KMS-11 (cell line): ENCODE results near the gene KCNQ1.

ENCODE experiments used
- H2AFZ ChIP-seq: fragments of 200-600 bp; sonication (generic); 2 replicates; pipeline ENCODE4 v1.6.1; 2016; ENCODE audit warnings: antibody characterized with exemption, mixed run types, low read depth
- H3K27ac ChIP-seq: fragments of 200-600 bp; sonication (generic); 2 replicates; pipeline ENCODE4 v1.6.1; 2016; ENCODE audit warnings: mild to moderate bottlenecking, mixed run types
- H3K27me3 ChIP-seq: fragments of 200-600 bp; sonication (generic); 2 replicates; pipeline ENCODE4 v1.6.1; 2017; ENCODE audit warnings: mild to moderate bottlenecking, low read depth, mixed run types, moderate library complexity; ENCODE audit not compliant: insufficient read depth
- H3K36me3 ChIP-seq: fragments of 200-600 bp; sonication (generic); 2 replicates; pipeline ENCODE4 v1.6.1; 2017; ENCODE audit warnings: mild to moderate bottlenecking, mixed run types; ENCODE audit not compliant: insufficient read depth
- H3K4me1 ChIP-seq: fragments of 200-600 bp; sonication (generic); 2 replicates; pipeline ENCODE4 v1.6.1; 2016; ENCODE audit warnings: mild to moderate bottlenecking, low read depth, mixed run types; ENCODE audit not compliant: poor library complexity, severe bottlenecking
- H3K4me2 ChIP-seq: fragments of 200-600 bp; sonication (generic); 2 replicates; pipeline ENCODE4 v1.7.0; 2016; ENCODE audit warnings: mild to moderate bottlenecking, mixed run types
- H3K4me3 ChIP-seq: fragments of 200-600 bp; sonication (generic); IDR thresholded peaks from 2 replicates; pipeline ENCODE4 v1.6.1; 2017; ENCODE audit warnings: low read depth, low read length, mixed read lengths; ENCODE audit not compliant: insufficient read depth
- H3K79me2 ChIP-seq: fragments of 200-600 bp; sonication (generic); 2 replicates; pipeline ENCODE4 v1.6.1; 2016; ENCODE audit warnings: low read depth, mixed run types; ENCODE audit not compliant: insufficient read depth
- H3K9ac ChIP-seq: fragments of 200-600 bp; sonication (generic); 2 replicates; pipeline ENCODE4 v1.6.1; 2016; ENCODE audit warnings: mild to moderate bottlenecking, mixed run types
- H4K20me1 ChIP-seq: fragments of 200-600 bp; sonication (generic); 2 replicates; pipeline ENCODE4 v1.6.1; 2016; ENCODE audit warnings: mild to moderate bottlenecking, mixed run types; ENCODE audit not compliant: insufficient read depth
- TF ChIP-seq, protein P1 (sequence below): fragments of 200-600 bp; sonication (generic); conservative IDR thresholded peaks from 2 replicates; pipeline ENCODE4 v1.6.1; 2017; ENCODE audit warnings: low read depth, mild to moderate bottlenecking, antibody characterized with exemption, low read length, moderate library complexity, mixed read lengths

The KCNQ1 gene

DNA sequence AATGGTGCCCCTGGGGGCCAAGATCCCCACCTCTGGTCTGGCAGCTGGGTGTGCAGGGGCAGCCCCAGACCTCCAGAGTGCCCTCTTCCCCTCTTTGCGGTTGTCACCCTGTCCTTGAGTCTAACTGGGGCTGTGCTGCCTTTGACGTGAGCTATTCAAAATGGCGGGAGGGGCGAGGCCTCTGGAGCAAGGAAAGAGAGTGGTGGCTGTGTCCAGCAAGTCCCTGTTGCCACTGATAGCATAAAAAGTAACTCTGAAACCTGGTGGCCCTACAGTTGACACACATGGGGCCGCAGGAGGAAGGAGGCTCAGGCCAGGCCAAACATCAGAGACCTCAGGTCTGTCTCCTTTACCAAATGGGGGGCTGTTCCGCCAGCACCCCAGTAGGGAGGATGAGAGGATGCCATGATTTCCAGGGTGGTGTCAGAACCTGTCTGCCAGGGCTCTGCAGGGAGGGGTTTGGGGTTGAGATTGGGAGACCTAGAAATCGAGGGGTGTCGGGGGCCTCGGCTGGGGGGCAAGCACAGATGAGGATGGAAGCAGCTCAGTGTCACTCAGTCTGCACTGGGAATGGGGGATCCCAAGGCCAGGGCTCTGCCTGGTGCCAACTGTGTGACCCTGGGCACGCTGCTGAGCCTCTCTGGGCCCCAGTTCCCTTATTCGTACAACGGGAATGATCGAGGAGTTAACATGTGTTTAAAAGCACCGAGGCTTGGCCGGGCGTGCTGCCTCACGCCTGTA, 304.2 kb downstream of the KCNQ1 start:
- Histone ChIP-seq H3K79me2 (no peaks in the 10 kb centered on the region), H3K4me2 (no peak overlapping the region), H3K4me3 (no peak overlapping the region), H2AFZ (no peak overlapping the region), H4K20me1 (no peaks in the 10 kb centered on the region), H3K9ac (no peak overlapping the region), H3K36me3 (no peaks in the 10 kb centered on the region), H3K4me1 (no peaks in the 10 kb centered on the region), H3K27me3 (no peaks in the 10 kb centered on the region), H3K27ac (no peak overlapping the region)
- TF ChIP-seq, protein P1, sequence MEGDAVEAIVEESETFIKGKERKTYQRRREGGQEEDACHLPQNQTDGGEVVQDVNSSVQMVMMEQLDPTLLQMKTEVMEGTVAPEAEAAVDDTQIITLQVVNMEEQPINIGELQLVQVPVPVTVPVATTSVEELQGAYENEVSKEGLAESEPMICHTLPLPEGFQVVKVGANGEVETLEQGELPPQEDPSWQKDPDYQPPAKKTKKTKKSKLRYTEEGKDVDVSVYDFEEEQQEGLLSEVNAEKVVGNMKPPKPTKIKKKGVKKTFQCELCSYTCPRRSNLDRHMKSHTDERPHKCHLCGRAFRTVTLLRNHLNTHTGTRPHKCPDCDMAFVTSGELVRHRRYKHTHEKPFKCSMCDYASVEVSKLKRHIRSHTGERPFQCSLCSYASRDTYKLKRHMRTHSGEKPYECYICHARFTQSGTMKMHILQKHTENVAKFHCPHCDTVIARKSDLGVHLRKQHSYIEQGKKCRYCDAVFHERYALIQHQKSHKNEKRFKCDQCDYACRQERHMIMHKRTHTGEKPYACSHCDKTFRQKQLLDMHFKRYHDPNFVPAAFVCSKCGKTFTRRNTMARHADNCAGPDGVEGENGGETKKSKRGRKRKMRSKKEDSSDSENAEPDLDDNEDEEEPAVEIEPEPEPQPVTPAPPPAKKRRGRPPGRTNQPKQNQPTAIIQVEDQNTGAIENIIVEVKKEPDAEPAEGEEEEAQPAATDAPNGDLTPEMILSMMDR: no peak

DNA sequence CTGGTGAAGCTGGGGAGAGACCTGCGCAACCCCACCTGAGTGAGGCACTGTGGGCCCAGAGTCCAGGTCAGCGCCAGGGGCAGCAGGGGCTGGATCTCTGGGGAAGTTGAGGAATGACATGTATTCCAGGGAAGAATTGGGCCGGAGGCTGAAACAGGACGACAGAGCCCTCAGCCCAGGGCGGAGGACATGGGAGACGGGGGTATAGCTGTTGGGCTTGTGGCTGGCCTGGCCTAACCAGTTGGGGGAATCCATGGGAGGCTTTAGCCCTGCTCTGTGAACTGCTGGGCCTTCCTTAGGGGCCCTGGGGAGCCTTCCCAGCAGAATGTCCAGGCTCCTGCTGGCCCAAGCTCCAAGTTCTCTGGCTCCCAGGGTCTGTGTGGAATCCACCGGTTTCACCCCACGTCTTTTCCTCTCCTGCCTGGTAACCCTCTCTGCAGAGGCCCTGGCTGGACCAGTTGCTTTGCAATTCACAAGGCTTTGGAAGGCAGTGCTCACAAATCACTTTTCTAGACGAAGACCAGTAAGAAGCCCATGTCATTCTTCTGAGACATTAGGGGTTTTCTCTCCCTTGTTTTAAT, 305.4 kb downstream of the KCNQ1 start:
- no peak overlapping the region for H2AFZ ChIP-seq
- H4K20me1 ChIP-seq: no peaks in the 10 kb centered on the region
- TF ChIP-seq, protein P1: no peak
- H3K27ac ChIP-seq: no peak overlapping the region
- H3K36me3 ChIP-seq: no peaks in the 10 kb centered on the region
- H3K9ac ChIP-seq: no peak overlapping the region
- H3K4me3 ChIP-seq: no peak overlapping the region
- no peaks in the 10 kb centered on the region for H3K79me2 ChIP-seq
- no peaks in the 10 kb centered on the region for H3K27me3 ChIP-seq
- no peaks in the 10 kb centered on the region for H3K4me1 ChIP-seq
- H3K4me2 ChIP-seq: no peak overlapping the region

DNA sequence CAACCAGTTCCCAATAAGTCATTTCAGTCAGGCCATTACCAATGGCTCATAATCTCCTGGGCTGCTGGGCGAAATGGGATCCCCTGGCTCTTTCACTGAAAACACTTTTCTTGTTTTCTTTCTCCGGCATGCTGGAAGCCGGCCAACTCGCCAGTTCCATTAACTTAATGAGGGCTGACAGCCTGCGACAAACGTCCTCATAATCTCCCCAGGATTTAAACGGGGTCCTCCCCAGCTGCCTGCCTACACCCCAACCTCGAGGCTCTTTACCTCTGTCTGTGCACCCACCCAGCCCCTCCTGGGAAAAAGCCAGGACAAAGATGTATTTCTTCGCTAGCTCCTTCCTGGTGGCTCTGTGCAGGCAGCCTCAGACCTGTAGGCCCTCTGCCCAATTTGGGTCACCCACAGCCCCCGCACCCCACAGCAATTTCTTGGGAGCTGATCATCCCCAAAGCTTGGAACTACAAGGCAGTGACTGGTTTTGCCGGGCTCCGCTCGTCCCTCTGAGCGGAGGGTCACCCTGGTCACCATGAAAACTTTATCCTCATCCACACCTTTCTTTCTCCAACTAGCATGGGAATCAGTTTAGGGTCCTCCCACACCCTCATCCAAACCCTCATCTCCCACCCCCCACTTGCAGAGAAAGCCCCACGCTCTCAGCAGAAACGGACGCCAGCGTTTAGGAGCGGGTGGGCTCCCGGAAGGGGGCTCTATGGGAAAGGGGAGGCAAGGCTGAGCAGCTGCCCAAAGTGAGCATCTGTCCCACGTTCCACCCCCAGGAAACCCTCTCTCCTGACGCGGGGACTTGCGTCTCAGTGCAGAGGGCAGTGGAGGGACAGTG, 306.1 kb downstream of the KCNQ1 start:
- no peaks in the 10 kb centered on the region for H3K36me3 ChIP-seq
- no peaks in the 10 kb centered on the region for H4K20me1 ChIP-seq
- H3K9ac ChIP-seq: no peak overlapping the region
- H3K4me3 ChIP-seq: no peak overlapping the region
- no peaks in the 10 kb centered on the region for H3K79me2 ChIP-seq
- no peaks in the 10 kb centered on the region for H3K27me3 ChIP-seq
- H3K4me2 ChIP-seq: no peak overlapping the region
- no peaks in the 10 kb centered on the region for H3K4me1 ChIP-seq
- H2AFZ ChIP-seq: no peak overlapping the region
- H3K27ac ChIP-seq: no peak overlapping the region
- TF ChIP-seq, protein P1: no peak

DNA sequence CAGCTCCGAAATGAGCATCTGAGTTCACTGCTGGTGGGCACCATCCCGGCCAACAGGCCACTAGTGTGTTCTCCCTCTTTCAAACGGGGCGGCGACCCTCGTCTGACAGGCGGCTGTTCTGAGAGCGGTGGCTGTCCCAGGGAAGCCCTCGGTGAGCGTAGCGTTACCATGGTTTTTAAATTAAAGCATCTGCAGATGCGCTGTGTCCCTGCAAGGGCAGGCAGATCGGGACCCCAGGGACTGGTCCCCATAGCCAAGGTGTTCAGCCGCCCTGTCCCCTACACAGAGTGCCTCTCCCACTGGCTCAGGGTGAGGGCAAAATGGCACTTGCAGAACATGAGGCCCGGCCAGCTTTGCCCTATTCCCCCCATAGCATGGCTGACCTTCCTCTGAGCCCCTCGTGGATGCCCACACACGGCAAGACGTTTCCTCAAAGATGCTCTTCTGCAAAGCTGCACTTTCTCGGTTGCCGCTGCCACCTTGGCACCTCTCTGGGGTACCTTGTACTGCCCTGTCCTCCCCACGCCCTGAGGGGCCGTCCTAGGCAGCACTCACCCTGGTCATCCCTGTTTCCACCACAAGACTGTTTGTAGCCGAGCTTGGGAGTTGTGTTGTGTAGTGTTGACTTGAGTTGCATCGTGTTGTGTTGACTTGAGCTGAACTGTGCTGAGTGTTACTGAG, 306.9 kb downstream of the KCNQ1 start:
- Histone ChIP-seq H3K9ac (no peak overlapping the region), H3K4me3 (no peak overlapping the region), H2AFZ (no peak overlapping the region), H3K79me2 (no peaks in the 10 kb centered on the region), H4K20me1 (no peaks in the 10 kb centered on the region), H3K4me2 (no peak overlapping the region), H3K27me3 (no peaks in the 10 kb centered on the region), H3K27ac (no peak overlapping the region), H3K4me1 (no peaks in the 10 kb centered on the region), H3K36me3 (no peaks in the 10 kb centered on the region)
- TF ChIP-seq, protein P1: no peak
